ENCODE results near the gene ABCG5. TPM values are rescaled to one million over a fixed set of nuclear protein-coding genes. Genes with fewer than 3 reads are reported as not detected.

The ABCG5 gene
- total RNA-seq, 1 donor from 2014 or later, result not detected

Other genes with a start within 250 kb of the ABCG5 start
- gene THADA, start 242.8 kb downstream of the ABCG5 start, total RNA-seq, result 25.0 and 26.9 TPM in 2 replicates
- gene PLEKHH2, start 201.6 kb downstream of the ABCG5 start, total RNA-seq, result 0.14 and 1.5 TPM in 2 replicates
- gene C1GALT1C1L, start 162.4 kb downstream of the ABCG5 start, total RNA-seq, result 0.17 and 0.37 TPM in 2 replicates
- 7.0 and 11.2 TPM in 2 replicates for gene DYNC2LI1, start 64.8 kb downstream of the ABCG5 start, total RNA-seq
- gene ABCG8, start 132 bp upstream of the ABCG5 start, total RNA-seq, result not detected in 2 replicates
- 58.0 and 108 TPM in 2 replicates for gene LRPPRC, start 157.2 kb upstream of the ABCG5 start, total RNA-seq